GM19240 (cell line): ENCODE results near the gene TMED5.
A peak's percentile ranks its signal among the peaks of the same experiment; 100 is the strongest.
"Not testable (repeated sequence)": the region's sequence is repeated elsewhere in the genome, so short reads cannot be mapped to it uniquely, and the experiment has no call there.

Source experiments
- DNase-seq: peaks from one replicate; pipeline ENCODE4 v3.0.0; 2011; ENCODE audit warnings: low spot score; ENCODE audit not compliant: insufficient read length

Gene TMED5

DNA sequence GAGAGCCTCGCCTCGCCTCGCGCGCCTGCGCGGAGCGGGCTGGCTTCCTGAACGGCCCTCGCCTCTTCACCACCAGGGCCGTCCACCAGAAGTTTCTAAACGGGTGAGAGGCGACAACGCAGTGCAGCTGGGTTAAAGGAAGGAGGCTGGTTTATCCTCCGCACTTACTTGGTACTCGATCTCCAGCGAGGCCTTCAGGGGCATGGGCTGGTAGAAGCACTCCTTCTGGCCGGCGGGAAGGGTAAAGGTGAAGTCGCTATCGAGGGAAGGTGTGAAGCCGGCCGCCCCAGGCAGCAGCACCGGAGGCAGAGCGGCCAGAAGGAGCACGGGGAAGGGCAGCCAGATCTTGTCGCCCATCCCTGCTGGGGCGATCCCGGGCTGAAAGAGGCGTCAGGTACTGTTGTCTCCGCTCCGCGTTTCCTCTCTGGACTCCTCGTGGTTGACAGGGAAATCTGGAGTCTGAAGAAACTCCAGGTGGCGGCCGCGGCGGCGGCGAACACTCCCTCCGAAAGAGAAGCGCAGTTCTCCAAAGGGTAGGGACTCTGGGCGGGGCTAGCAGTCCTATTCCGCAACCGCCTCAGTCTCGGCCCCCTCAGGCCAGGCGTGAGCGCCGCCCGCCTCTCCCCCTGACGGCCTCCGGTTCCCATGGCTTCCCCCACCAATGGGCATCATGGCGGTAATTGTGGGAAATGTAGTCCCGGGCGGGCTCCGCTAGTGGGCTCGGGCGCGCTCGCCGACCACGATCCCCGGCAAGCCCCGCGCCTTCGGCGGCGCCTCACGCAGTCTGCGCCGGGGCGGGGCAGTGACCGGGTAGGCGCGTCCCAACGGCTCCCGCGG lies at the start of gene TMED5:
Gene TMED5, minus strand, starts transcription at position 528 of the 837 bp plus-strand sequence. Its CDS starts 171 bp downstream, at position 357.
- peak; percentile 45 for DNase-seq

DNA sequence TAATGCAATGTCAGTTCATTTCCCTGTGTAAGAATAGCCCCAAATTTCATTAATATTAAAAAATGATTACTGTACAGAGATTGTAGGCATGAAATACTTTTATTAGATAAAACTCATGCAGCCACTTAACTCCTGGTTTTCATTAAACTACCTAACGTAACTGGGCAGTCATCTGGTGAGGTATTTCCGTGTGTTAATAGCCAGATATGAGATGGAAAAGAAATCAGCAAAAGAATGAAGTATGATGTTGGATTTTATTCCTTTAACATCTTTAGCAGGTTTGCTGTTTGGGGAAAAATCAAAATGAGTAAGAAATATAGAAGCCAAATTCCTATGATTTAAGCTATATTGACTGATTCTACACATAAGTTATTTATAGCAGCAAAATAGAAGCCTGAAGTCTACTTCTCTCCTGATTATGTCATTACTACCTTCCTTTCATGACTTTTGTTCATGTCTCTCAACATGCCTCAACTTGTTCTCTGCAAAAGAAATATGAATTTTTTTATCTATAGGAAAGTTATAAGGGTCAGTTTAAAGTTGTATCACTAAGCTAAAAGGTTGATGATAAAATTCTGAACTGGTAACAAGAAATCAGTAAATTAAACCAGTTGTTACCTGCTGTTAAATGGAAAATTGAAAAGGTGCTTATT lies 42.9 kb upstream of the TMED5 start:
- no peak for DNase-seq

DNA sequence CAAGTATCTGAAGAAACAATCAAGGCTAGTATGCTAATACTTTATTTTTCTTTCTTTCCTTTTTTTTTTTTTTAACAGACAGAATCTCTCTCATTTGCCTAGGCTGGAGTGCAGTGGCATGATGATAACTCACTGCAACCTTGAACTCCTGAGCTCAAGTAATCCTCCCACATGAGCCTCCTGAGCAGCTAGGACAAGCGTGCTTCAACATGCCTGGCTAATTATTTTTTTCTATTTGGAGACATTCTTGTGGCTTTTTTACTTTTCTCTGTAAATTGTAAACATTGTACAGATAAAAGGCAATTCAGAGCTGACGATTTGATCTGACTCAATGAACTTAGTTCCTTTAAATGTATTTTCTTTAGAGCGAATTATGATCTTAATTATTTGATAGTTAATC lies 41.7 kb upstream of the TMED5 start:
- DNase-seq, result no peak

DNA sequence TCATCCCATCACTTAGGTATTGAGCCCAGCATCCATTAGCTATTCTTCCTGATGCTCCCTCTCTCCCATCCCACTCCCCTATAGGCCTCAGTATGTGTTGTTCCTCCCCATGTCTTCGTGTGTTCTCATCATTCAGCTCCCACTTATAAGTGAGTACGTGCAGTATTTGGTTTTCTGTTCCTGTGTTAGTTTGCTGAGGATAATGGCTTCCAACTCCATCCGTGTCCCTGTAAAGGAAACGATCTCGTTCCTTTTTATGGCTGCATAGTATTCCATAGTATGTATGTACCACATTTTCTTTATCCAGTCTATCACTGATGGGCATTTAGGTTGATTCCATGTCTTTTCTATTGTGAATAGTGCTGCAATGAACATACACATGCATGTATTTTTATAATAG lies 40.5 kb upstream of the TMED5 start:
- DNase-seq, result not testable (repeated sequence)

DNA sequence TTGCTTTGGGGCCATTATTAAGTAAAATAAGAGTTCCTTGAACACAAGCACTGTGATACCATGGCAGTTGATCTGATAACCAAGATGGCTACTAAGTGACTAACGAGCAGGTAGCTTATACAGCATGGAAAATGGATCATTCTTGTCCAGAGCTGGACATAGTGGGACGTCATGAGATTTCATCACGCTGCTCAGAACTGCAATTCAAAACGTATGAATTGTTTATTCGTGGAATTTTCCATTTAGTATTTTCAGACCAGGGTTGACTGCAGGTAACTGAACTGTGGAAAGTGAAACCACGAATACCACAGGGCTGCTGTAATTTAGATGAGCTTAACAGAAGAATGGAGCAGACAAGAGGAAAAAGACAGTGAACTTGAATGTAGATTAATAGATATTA lies 39.2 kb upstream of the TMED5 start:
- DNase-seq, result no peak

DNA sequence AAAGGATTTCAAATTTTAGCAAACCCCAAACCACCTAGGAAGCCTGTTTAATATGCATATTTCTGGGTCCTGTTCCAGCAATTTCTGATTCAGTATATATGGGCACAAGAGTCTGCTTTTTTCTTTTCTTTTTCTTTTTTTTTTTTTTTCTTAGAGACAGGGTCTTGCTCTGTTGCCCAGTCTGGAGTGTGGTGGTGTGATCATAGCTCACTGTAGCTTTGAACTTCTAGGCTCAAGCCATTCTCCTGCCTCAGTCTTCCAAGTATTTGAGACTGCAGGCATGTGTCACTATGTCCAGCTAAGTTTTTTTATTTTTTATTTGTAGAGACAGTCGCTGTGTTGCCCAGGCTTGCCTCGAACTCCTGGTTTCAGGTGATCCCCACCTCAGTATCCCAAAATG lies 35.1 kb upstream of the TMED5 start:
- no peak for DNase-seq

DNA sequence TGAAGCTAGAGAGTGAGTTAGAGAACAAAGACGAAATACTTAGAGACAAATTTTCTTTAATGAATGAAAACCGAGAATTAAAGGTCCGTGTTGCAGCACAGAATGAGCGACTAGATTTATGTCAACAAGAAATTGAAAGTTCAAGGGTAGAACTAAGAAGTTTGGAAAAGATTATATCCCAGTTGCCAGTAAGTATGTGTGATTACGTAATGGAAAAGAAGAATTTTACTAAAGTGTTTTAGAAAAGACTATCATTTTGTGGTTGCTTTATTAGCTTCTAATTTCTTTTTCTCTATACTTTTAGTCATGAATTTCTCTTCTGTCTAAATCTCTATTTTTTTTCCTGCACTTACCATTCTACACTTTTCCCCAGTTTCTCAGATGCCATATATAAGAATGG lies 27.0 kb upstream of the TMED5 start:
- DNase-seq, result no peak

DNA sequence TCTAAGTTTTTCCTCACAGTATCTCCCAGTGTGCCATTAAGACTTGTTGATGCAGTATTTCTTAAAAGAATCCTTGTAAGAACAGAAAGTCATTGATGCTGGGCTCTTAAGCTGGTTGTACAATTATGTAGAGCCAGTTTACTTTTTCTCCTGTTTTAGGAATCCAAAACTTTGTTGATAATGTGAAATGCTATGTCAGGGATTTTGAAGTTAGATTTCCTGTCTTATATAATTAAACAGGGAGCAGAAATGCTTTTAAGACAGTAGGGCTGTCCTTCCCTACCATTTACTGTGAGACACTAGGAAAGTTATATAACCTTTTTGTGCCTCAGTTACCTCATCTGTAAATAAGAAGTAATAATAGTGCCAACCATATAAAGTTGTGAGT lies 26.3 kb upstream of the TMED5 start:
- DNase-seq, result no peak

DNA sequence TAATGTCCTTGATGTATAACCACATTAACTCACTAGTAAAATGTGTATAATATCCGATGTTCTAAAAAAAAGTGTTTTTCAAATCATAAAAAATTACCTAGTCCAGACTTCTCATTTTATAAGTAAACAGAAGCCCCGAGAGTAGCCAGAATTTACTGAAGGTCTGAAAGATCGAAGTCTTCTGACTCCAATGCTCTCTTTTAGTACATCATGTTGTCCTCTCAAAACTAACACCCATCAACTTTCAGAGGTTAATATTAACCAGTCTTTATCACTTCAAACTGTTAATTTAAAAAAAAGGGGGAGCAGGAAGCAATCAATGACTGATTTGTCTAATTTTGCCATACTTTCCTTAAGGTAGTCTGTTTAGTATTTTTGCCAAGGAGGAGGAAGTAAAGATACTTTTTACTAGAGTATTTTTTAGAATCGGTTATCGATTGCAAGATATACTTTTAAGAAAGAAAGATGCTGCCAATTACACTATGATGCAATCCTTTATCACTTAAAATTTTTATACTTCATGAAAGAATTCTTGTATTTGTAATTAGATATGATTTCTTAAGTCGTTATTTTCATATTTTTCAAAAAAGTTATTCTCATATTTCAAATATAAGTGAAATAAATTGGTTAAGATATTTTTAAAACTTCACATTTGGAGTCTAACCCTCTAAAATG lies 25.8 kb upstream of the TMED5 start:
- no peak for DNase-seq

DNA sequence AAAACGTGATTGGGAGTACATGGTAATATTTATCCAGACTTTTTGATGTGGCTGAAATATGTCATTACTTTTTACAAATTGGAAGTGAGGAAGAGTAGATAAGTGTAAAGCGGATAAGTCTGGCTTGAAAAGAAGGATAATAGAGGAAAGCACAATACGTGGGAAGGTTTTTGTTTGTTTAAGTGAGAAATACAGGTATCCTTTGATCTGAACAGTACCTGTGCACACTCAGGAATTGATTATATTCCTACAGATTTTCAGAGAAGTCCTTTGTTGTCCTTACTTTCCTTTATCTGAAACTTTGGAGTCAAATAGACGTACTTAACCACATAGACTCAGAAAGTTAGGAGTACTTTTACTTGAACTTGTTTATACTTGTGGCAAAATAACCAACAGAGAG lies 20.5 kb upstream of the TMED5 start:
- no peak for DNase-seq

DNA sequence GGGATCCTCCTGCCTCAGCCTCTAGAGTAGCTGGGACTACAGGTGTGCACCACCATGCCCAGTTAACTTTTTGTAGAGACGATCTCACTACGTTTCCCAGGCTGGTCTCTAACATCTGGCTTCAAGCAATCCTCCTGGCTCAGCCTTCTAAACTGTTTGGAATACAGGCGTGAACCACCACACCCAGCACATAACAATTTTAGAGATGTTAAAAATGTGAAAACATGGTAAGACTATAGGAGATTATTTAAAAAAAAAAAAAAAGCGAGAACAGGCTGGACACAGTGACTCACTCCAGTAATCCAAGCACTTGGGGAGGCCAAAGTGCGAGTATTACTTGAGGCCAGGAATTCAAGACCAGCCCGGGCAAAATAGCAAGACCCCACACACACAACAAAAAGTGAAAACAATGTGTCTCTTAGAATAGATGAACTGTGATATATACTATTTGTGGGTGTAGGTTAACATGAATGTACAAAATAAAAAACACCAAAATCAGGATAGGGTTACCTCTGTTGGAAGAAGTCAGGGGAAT lies 19.9 kb upstream of the TMED5 start:
- DNase-seq, result no peak

DNA sequence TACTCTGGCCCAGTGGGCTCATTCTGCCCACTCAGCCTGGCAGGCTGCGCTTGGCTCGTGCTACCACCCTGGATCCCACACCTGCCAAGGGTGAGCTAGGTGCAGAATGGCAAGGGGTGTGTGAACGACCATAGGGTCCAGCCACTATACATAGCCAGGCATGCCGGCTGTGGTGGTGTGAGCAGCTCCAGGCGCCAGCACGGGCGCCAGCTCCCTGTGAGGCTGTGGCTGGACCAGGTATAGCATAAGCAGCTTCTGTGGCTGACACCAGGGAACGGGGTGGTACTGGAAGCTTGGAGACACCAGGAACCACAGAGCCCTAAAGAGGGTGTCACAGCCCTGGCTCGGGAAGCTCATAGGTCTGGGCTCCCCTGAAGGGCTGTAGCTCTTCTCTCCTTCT lies 18.9 kb upstream of the TMED5 start:
- no peak for DNase-seq

DNA sequence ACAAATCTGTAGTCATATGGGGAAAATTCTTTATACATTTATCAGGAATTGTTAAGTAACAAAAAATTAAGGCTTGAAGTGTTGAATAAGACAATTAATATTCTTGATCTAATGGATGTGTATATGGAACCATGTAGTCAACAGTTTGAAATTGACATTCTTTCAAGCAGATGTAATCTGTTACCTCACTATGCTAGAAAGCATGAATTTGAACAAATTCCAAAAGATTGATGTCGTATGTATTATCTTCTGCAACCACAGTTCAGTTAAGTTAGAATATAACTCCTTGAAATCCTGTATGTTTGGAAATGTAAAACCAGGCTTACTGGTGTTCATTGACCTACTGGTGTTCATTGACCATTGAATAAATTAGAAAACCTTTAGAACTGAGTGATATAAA lies 16.4 kb upstream of the TMED5 start:
- DNase-seq, result no peak

DNA sequence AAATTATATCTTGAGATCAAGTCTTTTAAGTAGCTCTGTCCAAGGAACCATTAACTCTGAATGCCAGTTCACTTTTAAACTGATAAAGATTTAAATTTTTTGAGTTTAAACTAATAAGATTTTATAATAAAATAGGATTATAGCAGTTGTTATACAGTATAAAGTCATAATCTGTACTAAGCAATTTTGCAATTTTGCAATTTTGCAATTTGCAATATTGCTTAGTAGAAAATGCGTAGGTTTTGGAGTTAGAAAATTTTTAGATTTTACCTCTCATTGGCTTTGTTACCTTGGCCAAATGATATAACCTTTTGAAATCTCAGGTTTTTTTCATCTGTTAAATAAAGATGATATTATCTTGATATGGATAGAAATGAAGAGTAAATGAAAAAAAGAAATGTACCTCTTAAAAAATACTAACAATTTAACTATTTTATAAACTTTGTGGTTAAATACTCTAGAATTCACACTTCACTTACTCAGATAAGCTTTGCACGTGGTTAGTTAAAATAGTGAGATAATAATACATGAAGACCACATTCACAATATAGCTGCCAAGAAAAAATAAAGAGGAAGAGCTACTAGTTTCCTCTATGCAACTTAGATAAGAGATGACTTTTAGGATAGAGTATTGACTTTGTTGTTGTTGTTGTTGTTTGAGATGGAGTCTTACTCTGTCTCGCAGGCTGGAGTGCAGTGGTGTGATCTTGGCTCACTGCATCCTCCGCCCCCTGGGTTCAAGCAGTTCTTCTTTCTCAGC lies 14.2 kb upstream of the TMED5 start:
- no peak for DNase-seq

DNA sequence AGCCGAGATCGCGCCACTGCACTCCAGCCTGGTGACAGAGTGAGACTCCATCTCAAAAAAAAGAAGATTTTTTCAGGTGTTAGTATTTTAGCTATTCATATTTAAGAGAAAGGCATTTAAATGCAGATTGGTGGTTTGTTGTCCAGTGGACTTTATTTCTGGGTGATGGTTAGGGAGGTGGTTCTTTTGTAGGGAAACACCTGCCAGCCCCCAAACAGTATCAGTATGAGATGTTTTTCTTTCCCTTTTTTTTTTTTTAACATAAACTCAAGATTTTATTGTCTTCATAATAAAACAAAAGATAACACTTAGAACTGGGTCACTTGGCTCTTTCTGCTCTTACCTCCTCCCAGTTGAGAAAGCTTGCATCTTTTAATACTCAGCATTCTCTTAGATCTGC lies 10.2 kb upstream of the TMED5 start:
- no peak for DNase-seq

DNA sequence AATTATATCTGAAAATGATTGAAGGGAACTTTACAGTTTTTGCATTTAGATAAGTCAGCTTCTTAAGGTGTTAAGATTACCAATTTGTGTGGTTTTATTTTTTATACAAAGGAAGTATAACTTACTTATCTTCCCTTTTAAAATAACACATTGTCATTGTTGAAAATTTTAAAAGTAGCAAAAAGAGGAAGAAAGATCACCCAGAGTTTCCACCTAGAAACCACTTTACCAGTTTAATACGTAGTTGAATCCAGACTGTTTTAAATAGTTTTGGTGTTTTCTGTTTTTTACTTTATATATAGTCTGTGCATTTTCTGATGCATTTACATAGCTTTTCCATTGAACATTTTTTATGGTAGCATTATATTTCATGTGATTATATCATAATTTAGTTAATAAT lies 6.5 kb upstream of the TMED5 start:
- no peak for DNase-seq

DNA sequence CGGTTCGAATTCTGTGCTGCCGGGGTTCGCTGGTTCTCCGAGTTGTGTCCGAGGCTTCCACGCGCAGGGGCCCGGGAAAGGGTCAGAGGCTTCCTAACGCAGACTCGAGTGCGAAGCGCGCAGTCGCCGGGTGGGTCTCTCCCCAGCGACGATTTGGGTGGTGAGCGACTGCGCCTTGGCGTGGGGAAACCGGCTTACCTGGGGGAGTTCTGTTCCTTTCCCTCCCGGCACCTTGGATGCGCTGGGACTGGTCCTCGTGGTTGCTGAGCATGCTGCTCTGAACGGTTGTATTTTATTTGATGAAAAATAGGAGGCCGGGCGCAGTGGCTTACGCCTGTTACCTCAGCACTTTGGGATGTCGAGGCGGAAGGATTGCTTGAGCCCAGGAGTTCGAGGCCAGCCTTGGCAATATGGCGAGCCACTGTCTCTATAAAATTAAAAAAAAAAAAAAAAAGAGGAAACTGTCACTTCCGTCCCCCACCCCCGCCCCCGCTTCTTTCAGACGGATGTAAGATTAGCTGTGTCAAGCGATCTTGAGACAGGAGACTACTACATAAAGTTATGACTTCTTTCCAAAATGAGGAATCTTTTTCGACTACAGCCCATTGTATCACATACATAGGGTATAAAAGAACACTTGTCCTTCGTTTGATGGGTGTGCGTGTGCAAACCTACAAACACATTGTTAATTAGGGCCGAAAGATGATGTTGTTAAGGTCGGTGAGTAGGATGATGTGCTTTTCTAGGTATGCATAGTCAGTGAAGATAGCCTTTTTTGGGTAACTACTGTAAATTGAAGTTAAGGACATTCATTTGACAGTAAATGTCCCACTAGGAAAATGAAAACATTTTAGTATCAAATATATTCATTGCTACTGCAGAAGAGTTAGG lies 755 bp upstream of the TMED5 start, which contains the start of gene CCDC18:
Gene CCDC18, plus strand, starts transcription at position 2 of the 891 bp plus-strand sequence. CDS start 2,638 bp downstream, outside the sequence.
- DNase-seq, result no peak

DNA sequence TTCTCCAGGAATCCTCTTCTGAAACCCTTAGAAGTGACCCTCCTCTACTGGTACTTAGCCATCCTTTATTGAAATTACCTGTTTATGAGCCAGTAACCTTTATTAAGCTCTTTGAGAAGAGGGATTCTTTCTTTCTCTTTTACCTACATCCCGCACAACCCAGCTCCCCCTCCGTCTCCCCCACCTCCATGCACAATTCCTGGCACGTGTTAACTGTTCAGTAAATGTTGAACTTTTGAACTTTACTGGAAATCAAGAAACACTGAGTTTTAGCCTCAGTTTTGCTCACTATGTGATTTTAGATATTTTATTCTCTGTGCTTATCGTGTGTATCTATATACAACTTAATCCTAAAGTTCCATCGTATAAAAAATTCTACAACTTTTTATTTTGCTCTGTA lies 1.8 kb downstream of the TMED5 start:
- DNase-seq, result no peak

DNA sequence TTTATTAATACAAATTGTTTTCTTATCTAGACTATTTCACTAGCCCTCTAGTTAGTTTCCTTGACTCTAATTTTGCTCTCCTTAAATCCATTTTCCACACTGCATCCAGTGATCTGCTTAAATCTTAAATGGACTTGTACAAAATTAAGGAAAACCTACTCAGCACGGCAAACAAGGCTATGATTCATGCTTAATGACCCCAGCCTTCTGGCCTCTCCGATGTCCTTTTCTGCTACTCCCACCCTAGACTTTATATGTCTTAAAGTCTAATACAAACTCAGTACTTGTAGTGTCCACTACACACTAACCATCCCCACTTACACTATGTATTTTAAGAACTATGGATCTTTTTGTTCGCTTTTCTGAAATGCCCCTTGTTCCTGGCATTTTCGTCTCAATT lies 2.2 kb downstream of the TMED5 start:
- no peak for DNase-seq

DNA sequence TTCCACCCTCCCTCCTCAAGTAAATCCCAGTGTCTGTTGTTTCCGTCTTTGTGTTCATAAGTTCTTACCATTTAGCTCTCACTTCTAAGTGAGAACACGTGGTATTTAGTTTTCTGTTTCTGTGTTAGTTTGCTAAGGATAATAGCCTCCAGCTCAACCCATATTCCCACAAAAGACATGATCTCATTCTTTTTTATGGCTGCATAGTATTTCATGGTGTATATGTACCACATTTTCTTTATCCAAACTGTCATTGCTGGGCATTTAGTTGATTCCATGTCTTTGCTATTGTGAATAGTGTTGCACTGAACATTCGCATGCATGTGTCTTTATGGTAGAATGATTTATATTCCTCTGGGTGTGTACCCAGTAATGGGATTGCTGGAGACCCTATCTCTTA lies 5.6 kb downstream of the TMED5 start:
- not testable (repeated sequence) for DNase-seq
